Progenitor cell of endocrine pancreas (in vitro differentiated cells): ENCODE data around the gene TLCD2. TPM values are rescaled to one million over a fixed set of nuclear protein-coding genes. Genes with fewer than 3 reads are reported as not detected.
A peak's percentile ranks its signal among the peaks of the same experiment; 100 is the strongest.

Source experiments
- DNase-seq: peaks from one replicate; pipeline ENCODE4 v3.0.0; 2021; ENCODE audit warnings: low spot score; ENCODE audit not compliant: unreplicated experiment
- H3K27ac Mint-ChIP-seq: 2 replicates; pipeline ENCODE4 v1.8.0; 2021; ENCODE audit warnings: mild to moderate bottlenecking, moderate library complexity, mixed read lengths
- H3K27me3 Mint-ChIP-seq: 2 replicates; pipeline ENCODE4 v1.8.0; 2021; ENCODE audit warnings: mixed read lengths
- H3K36me3 Mint-ChIP-seq: 2 replicates; pipeline ENCODE4 v1.8.0; 2022; ENCODE audit warnings: mixed read lengths; ENCODE audit not compliant: insufficient read depth
- H3K4me1 Mint-ChIP-seq: 2 replicates; pipeline ENCODE4 v1.8.0; 2021; ENCODE audit warnings: low read depth, mixed read lengths
- H3K4me3 Mint-ChIP-seq: 2 replicates; pipeline ENCODE4 v1.8.0; 2021; ENCODE audit warnings: low read depth, mild to moderate bottlenecking, moderate library complexity, mixed read lengths
- H3K9me3 Mint-ChIP-seq: 2 replicates; pipeline ENCODE4 v1.8.0; 2021; ENCODE audit warnings: low read depth, mixed read lengths
- CTCF ChIP-seq: fragments of 200-600 bp; sonication (generic); IDR thresholded peaks from one replicate; pipeline ENCODE4 v1.5.0; 2021; ENCODE audit warnings: antibody characterized with exemption, mild to moderate bottlenecking; ENCODE audit not compliant: unreplicated experiment
- total RNA-seq: library from RNA; stranded (reverse); gene quantifications from 2 replicates; pipeline ENCODE4 v1.2.1, GENCODE V29; 2021

Gene TLCD2
- total RNA-seq, 1 donor from 2014 or later = 2.7 TPM

GRCh38 chr17:1737531-1738291 is 27.5 kb upstream of the TLCD2 start:
- TF ChIP-seq CTCF = no peak
- no peak for DNase-seq
- Mint-ChIP-seq H3K36me3 (peaks cover 4% of the 10 kb centered on the region), H3K4me1 (peaks cover 30% of the 10 kb centered on the region), H3K27me3 (no peaks in the 10 kb centered on the region), H3K27ac (peak overlapping the region; percentile 73), H3K4me3 (no peak overlapping the region), H3K9me3 (no peaks in the 10 kb centered on the region)

- peaks cover 4% of the 10 kb centered on the region for H3K36me3 Mint-ChIP-seq
- no peaks in the 10 kb centered on the region for H3K27me3 Mint-ChIP-seq
- no peak for TF ChIP-seq CTCF
- H3K4me3 Mint-ChIP-seq = peak overlapping the region; percentile 52
- no peak for DNase-seq
- H3K4me1 Mint-ChIP-seq = peaks cover 25% of the 10 kb centered on the region
- peak overlapping the region; percentile 92 for H3K27ac Mint-ChIP-seq
- no peaks in the 10 kb centered on the region for H3K9me3 Mint-ChIP-seq
Observed at GRCh38 chr17:1736348-1737281, 26.4 kb upstream of the TLCD2 start.

- peak overlapping the region; percentile 92 for H3K27ac Mint-ChIP-seq
- peaks cover 4% of the 10 kb centered on the region for H3K36me3 Mint-ChIP-seq
- H3K27me3 Mint-ChIP-seq = no peaks in the 10 kb centered on the region
- TF ChIP-seq CTCF = no peak
- no peak for DNase-seq
- H3K9me3 Mint-ChIP-seq = no peaks in the 10 kb centered on the region
- H3K4me1 Mint-ChIP-seq = peaks cover 25% of the 10 kb centered on the region
- no peak overlapping the region for H3K4me3 Mint-ChIP-seq
Observed at GRCh38 chr17:1735834-1736347, 25.7 kb upstream of the TLCD2 start.

- Mint-ChIP-seq H3K4me3 (no peak overlapping the region), H3K27me3 (no peaks in the 10 kb centered on the region), H3K4me1 (peaks cover 25% of the 10 kb centered on the region), H3K36me3 (peaks cover 4% of the 10 kb centered on the region), H3K9me3 (no peaks in the 10 kb centered on the region), H3K27ac (peak overlapping the region; percentile 50)
- no peak for DNase-seq
- TF ChIP-seq CTCF = no peak
Observed at GRCh38 chr17:1735418-1735817, 25.2 kb upstream of the TLCD2 start.

- no peak for TF ChIP-seq CTCF
- Mint-ChIP-seq H3K9me3 (no peaks in the 10 kb centered on the region), H3K27me3 (no peaks in the 10 kb centered on the region), H3K36me3 (peaks cover 4% of the 10 kb centered on the region), H3K4me1 (peaks cover 25% of the 10 kb centered on the region), H3K27ac (no peak overlapping the region), H3K4me3 (no peak overlapping the region)
- DNase-seq = no peak
Observed at GRCh38 chr17:1733759-1734158, 23.6 kb upstream of the TLCD2 start.
